WTC11 (cell line): ENCODE data around the gene JADE2. TPM values are rescaled to one million over a fixed set of nuclear protein-coding genes. Genes with fewer than 3 reads are reported as not detected.

ENCODE experiments used
- ATAC-seq: fragments of 200-7000 bp; cut with Tn5 transposase; 2 replicates; pipeline ENCODE4 v1.10.0; 2021; ENCODE audit warnings: mild to moderate bottlenecking, moderate library complexity
- CTCF ChIA-PET: fragments of 300-600 bp; sonication (Branson Sonifier 250); formaldehyde crosslinking; loops from one replicate; lab custom pipeline; 2021; ENCODE audit warnings: antibody characterized with exemption; lab: Charles Lee
- POLR2A ChIA-PET: fragments of 350-600 bp; sonication (Branson Sonifier 250); formaldehyde crosslinking; loops from one replicate; lab custom pipeline; 2021; ENCODE audit warnings: antibody characterized with exemption; lab: Charles Lee
- DNase-seq: peaks from one replicate; pipeline ENCODE4 v3.0.0; 2021; ENCODE audit warnings: low spot score
- H3K27ac Mint-ChIP-seq: 2 replicates; pipeline ENCODE4 v1.8.0; 2021; ENCODE audit warnings: mixed read lengths
- H3K27me3 Mint-ChIP-seq: 2 replicates; pipeline ENCODE4 v1.8.0; 2021; ENCODE audit warnings: low read depth, mild to moderate bottlenecking, moderate library complexity, mixed read lengths
- H3K36me3 Mint-ChIP-seq: 2 replicates; pipeline ENCODE4 v1.8.0; 2021; ENCODE audit warnings: mixed read lengths
- H3K4me1 Mint-ChIP-seq: 2 replicates; pipeline ENCODE4 v1.8.0; 2022; ENCODE audit warnings: mixed read lengths
- H3K4me3 Mint-ChIP-seq: 2 replicates; pipeline ENCODE4 v1.8.0; 2021; ENCODE audit warnings: mild to moderate bottlenecking, moderate library complexity, mixed read lengths
- H3K9me3 Mint-ChIP-seq: 2 replicates; pipeline ENCODE4 v1.8.0; 2021; ENCODE audit warnings: mixed read lengths
- ATF1 ChIP-seq: sonication (generic); formaldehyde crosslinking; IDR thresholded peaks from 2 replicates; pipeline ENCODE4 v1.8.1; 2023; ENCODE audit warnings: mild to moderate bottlenecking, moderate library complexity, missing genetic modification reagents
- CREM ChIP-seq: sonication (generic); formaldehyde crosslinking; IDR thresholded peaks from 2 replicates; pipeline ENCODE4 v1.8.1; 2022; ENCODE audit warnings: mild to moderate bottlenecking, missing genetic modification reagents, moderate library complexity
- IRF2 ChIP-seq: sonication (generic); formaldehyde crosslinking; IDR thresholded peaks from 2 replicates; pipeline ENCODE4 v1.8.0; 2022; ENCODE audit warnings: low read depth, missing genetic modification reagents, borderline replicate concordance
- JAZF1 ChIP-seq: fragments of 250-450 bp; sonication (Bioruptor Pico); IDR thresholded peaks from 2 replicates; pipeline ENCODE4 v1.9.0; 2021; ENCODE audit warnings: moderate library complexity, mild to moderate bottlenecking, inconsistent platforms
- MYBL2 ChIP-seq: sonication (generic); formaldehyde crosslinking; IDR thresholded peaks from 2 replicates; pipeline ENCODE4 v1.8.1; 2023; ENCODE audit warnings: mild to moderate bottlenecking, moderate library complexity, missing genetic modification reagents
- NFATC4 ChIP-seq: fragments of 250-450 bp; sonication (Bioruptor Pico); IDR thresholded peaks from 2 replicates; pipeline ENCODE4 v1.9.0; 2021; ENCODE audit warnings: mild to moderate bottlenecking
- NR3C1 ChIP-seq: sonication (generic); formaldehyde crosslinking; conservative IDR thresholded peaks from 2 replicates; pipeline ENCODE4 v1.8.1; 2023; ENCODE audit warnings: low read depth, mild to moderate bottlenecking, missing genetic modification reagents
- OVOL2 ChIP-seq: fragments of 250-450 bp; sonication (Bioruptor Pico); IDR thresholded peaks from 2 replicates; pipeline ENCODE4 v1.9.0; 2021; ENCODE audit warnings: mild to moderate bottlenecking, borderline replicate concordance
- ZNF219 ChIP-seq: sonication (generic); formaldehyde crosslinking; IDR thresholded peaks from 2 replicates; pipeline ENCODE4 v1.8.0; 2023; ENCODE audit warnings: missing genetic modification reagents, mild to moderate bottlenecking, borderline replicate concordance
- ZNF671 ChIP-seq: fragments of 250-450 bp; sonication (Bioruptor Pico); IDR thresholded peaks from 2 replicates; pipeline ENCODE4 v1.8.0; 2021; ENCODE audit warnings: mild to moderate bottlenecking
- total RNA-seq: library from RNA; stranded (reverse); gene quantifications from 3 replicates; pipeline ENCODE4 v1.2.3, GENCODE V29; 2021
- TF ChIP-seq, protein P1 (sequence below): fragments of 250-450 bp; sonication (Bioruptor Pico); IDR thresholded peaks from 2 replicates; pipeline ENCODE4 v2.1.2; 2022; ENCODE audit warnings: mild to moderate bottlenecking, moderate library complexity
- TF ChIP-seq, protein P2 (sequence below): sonication (generic); formaldehyde crosslinking; IDR thresholded peaks from 2 replicates; pipeline ENCODE4 v1.8.0; 2022; ENCODE audit warnings: missing genetic modification reagents
- TF ChIP-seq, protein P3 (sequence below): sonication (generic); formaldehyde crosslinking; IDR thresholded peaks from 2 replicates; pipeline ENCODE4 v1.8.0; 2023; ENCODE audit warnings: missing genetic modification reagents, mild to moderate bottlenecking, borderline replicate concordance
- TF ChIP-seq, protein P4 (sequence below): sonication (generic); formaldehyde crosslinking; conservative IDR thresholded peaks from 2 replicates; pipeline ENCODE4 v1.8.1; 2022; ENCODE audit warnings: mild to moderate bottlenecking, missing genetic modification reagents

JADE2 gene
- total RNA-seq, 1 experiment from 2014 or later = 40.8 TPM

DNA sequence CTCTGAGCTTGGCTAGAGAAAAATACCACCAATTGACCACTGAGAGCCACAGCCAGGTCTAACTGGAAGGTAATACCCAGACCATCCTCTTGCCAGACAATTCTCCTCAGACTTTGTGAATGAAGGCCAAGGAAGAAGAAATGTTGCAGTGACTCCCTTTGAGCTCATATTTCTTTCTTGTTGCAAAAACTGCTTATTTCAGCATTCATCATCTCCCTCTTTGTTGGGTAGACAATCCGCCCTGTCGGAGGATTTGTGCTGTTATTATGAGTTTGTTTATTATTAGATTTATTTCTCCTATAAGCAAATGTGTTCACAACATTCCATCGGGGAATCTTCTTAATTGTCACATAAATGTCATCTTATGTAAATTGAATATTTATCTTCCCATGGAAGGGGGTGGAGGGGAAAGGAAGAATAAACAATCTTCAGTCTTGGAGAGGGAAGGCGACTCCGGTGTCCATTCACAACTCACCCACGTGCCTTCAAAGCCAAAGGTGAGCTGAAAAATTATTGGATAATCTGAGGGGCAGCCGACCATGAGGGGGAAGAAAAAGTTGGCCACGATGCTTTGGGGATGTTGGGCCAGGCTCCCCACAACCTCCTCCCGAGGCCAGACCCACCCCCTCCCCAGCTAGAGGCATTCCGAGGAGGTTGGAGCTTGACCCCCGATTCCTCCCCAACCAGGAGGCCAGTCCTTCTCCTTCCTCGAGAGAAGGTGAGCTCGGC lies 1.8 kb upstream of the JADE2 start:
- DNase-seq (no peak), ATAC-seq (no peak)
- Mint-ChIP-seq H3K27ac (peak overlapping the region; percentile 37), H3K4me1 (peaks cover 31% of the 10 kb centered on the region), H3K27me3 (no peaks in the 10 kb centered on the region), H3K9me3 (no peaks in the 10 kb centered on the region), H3K4me3 (peak overlapping the region; percentile 98), H3K36me3 (no peaks in the 10 kb centered on the region)
- TF ChIP-seq ZNF219 (CRISPR knock-in tag) = no peak
- no peak for TF ChIP-seq NFATC4 (CRISPR knock-in tag)
- no peak for TF ChIP-seq ATF1 (CRISPR knock-in tag)
- no peak for TF ChIP-seq OVOL2 (CRISPR knock-in tag)
- TF ChIP-seq, protein P1, sequence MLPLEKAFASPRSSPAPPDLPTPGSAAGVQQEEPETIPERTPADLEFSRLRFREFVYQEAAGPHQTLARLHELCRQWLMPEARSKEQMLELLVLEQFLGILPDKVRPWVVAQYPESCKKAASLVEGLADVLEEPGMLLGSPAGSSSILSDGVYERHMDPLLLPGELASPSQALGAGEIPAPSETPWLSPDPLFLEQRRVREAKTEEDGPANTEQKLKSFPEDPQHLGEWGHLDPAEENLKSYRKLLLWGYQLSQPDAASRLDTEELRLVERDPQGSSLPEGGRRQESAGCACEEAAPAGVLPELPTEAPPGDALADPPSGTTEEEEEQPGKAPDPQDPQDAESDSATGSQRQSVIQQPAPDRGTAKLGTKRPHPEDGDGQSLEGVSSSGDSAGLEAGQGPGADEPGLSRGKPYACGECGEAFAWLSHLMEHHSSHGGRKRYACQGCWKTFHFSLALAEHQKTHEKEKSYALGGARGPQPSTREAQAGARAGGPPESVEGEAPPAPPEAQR (CRISPR knock-in tag) = no peak
- no peak for TF ChIP-seq MYBL2
- TF ChIP-seq, protein P2, sequence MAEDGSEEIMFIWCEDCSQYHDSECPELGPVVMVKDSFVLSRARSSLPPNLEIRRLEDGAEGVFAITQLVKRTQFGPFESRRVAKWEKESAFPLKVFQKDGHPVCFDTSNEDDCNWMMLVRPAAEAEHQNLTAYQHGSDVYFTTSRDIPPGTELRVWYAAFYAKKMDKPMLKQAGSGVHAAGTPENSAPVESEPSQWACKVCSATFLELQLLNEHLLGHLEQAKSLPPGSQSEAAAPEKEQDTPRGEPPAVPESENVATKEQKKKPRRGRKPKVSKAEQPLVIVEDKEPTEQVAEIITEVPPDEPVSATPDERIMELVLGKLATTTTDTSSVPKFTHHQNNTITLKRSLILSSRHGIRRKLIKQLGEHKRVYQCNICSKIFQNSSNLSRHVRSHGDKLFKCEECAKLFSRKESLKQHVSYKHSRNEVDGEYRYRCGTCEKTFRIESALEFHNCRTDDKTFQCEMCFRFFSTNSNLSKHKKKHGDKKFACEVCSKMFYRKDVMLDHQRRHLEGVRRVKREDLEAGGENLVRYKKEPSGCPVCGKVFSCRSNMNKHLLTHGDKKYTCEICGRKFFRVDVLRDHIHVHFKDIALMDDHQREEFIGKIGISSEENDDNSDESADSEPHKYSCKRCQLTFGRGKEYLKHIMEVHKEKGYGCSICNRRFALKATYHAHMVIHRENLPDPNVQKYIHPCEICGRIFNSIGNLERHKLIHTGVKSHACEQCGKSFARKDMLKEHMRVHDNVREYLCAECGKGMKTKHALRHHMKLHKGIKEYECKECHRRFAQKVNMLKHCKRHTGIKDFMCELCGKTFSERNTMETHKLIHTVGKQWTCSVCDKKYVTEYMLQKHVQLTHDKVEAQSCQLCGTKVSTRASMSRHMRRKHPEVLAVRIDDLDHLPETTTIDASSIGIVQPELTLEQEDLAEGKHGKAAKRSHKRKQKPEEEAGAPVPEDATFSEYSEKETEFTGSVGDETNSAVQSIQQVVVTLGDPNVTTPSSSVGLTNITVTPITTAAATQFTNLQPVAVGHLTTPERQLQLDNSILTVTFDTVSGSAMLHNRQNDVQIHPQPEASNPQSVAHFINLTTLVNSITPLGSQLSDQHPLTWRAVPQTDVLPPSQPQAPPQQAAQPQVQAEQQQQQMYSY (CRISPR knock-in tag) = no peak
- no peak for TF ChIP-seq ZNF671 (CRISPR knock-in tag)
- TF ChIP-seq IRF2 (CRISPR knock-in tag) = no peak
- TF ChIP-seq, protein P3, sequence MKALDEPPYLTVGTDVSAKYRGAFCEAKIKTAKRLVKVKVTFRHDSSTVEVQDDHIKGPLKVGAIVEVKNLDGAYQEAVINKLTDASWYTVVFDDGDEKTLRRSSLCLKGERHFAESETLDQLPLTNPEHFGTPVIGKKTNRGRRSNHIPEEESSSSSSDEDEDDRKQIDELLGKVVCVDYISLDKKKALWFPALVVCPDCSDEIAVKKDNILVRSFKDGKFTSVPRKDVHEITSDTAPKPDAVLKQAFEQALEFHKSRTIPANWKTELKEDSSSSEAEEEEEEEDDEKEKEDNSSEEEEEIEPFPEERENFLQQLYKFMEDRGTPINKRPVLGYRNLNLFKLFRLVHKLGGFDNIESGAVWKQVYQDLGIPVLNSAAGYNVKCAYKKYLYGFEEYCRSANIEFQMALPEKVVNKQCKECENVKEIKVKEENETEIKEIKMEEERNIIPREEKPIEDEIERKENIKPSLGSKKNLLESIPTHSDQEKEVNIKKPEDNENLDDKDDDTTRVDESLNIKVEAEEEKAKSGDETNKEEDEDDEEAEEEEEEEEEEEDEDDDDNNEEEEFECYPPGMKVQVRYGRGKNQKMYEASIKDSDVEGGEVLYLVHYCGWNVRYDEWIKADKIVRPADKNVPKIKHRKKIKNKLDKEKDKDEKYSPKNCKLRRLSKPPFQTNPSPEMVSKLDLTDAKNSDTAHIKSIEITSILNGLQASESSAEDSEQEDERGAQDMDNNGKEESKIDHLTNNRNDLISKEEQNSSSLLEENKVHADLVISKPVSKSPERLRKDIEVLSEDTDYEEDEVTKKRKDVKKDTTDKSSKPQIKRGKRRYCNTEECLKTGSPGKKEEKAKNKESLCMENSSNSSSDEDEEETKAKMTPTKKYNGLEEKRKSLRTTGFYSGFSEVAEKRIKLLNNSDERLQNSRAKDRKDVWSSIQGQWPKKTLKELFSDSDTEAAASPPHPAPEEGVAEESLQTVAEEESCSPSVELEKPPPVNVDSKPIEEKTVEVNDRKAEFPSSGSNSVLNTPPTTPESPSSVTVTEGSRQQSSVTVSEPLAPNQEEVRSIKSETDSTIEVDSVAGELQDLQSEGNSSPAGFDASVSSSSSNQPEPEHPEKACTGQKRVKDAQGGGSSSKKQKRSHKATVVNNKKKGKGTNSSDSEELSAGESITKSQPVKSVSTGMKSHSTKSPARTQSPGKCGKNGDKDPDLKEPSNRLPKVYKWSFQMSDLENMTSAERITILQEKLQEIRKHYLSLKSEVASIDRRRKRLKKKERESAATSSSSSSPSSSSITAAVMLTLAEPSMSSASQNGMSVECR = no peak
- TF ChIP-seq JAZF1 (CRISPR knock-in tag) = no peak
- TF ChIP-seq, protein P4, sequence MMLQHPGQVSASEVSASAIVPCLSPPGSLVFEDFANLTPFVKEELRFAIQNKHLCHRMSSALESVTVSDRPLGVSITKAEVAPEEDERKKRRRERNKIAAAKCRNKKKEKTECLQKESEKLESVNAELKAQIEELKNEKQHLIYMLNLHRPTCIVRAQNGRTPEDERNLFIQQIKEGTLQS (CRISPR knock-in tag) = no peak
- no peak for TF ChIP-seq CREM
- no peak for TF ChIP-seq NR3C1 (CRISPR knock-in tag)
- ChIA-PET CTCF (interaction anchor here (0.5 to 6.6 kb wide), 8 partner anchors 12 to 112 kb away, joined by 3 to 54 read pairs (median 4); partner anchors contain the start of gene CDKN2AIPNL), POLR2A (interaction anchor here (0.5 to 5.8 kb wide), 12 partner anchors 11 to 298 kb away, joined by 3 to 58 read pairs (median 4); partner anchors contain the start of genes CDKN2AIPNL and PPP2CA)
